ENCODE results near the gene HSF2BP.
"Not testable (repeated sequence)": the region's sequence is repeated elsewhere in the genome, so short reads cannot be mapped to it uniquely, and the experiment has no call there.

DNA sequence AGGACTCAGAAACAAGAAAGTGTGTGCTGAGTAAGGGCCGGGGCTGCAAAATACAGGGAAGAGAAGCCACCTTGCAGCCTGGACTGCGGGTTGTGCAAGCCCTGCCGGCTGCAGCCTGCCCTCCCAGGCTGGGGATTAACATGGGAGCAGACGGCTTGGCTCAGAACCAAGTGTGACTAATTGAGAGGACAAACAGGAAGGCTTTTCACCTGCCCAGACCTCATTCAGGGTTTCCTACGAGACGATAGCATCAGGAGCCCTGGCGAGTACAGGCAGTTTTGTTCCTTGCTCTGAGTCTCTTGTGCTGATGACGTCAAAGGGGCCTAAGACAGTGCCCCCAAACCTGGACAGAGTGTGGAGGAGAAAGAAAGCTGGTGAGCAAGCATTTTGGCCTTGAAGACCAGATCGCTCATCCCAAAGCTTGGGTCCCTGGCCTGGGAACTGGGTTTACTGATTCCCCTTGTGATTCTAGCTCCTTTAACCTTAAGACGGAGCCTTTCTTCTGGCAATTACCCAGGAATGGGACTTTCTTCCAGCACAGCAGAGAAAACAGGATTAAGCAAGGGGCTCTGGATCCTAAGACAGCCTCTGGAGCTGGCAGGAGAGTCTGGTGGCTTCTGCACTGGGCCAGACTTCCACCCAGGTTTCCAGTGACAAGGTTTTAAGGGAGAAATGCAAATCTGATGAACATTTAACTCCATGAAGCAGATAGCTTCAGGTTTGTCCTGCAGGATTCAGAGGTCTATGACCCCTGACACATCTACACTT, 142.2 kb downstream of the HSF2BP start:
- TF ChIP-seq, protein P1, sequence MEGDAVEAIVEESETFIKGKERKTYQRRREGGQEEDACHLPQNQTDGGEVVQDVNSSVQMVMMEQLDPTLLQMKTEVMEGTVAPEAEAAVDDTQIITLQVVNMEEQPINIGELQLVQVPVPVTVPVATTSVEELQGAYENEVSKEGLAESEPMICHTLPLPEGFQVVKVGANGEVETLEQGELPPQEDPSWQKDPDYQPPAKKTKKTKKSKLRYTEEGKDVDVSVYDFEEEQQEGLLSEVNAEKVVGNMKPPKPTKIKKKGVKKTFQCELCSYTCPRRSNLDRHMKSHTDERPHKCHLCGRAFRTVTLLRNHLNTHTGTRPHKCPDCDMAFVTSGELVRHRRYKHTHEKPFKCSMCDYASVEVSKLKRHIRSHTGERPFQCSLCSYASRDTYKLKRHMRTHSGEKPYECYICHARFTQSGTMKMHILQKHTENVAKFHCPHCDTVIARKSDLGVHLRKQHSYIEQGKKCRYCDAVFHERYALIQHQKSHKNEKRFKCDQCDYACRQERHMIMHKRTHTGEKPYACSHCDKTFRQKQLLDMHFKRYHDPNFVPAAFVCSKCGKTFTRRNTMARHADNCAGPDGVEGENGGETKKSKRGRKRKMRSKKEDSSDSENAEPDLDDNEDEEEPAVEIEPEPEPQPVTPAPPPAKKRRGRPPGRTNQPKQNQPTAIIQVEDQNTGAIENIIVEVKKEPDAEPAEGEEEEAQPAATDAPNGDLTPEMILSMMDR (IDR thresholded peaks at IDR 0.05) = not testable (repeated sequence)
- not testable (repeated sequence) for TF ChIP-seq POLR2A (IDR thresholded peaks at IDR 0.05)
